ENCODE measurements around the gene HK1. TPM values are rescaled to one million over a fixed set of nuclear protein-coding genes. Genes with fewer than 3 reads are reported as not detected.

HK1 gene
- total RNA-seq, 1 donor from 2014 or later, result 61.3 TPM

DNA sequence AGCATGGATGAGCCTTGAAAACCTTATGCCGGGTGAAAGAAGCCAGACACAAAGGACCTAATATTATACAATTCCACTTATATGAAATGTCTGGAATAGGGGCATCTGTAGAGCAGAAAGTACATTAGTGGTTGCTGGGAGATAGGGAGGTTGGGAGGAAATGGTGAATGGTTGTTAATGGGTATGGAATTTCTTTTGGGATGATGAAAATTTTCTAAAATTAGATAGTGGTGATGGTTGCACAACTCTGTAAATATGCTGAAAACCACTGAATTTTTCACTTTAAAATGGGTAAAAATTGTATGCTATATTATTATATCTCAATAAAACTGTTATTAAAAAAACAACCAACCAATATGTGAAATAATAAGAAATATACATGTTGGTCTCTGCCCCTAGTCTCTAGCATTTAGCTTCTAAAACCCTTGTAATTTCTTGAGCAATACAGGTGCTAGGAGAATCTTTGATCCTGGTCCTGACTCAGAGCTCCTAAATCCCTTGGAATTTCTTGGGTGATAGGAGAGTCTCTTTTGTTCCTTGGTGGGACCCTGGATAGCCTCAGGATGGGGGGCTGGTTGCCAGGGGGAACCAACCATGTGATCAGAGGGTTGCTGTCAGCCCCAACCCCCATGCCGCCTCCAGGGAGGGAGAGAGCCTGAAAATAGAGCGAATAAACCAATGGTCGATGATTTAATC lies 74.4 kb downstream of the HK1 start:
- Mint-ChIP-seq H3K27ac (ENCODE audit: unreplicated experiment) (peak overlapping the region; percentile 46), H3K9me3 (ENCODE audit: unreplicated experiment) (no peaks in the 10 kb centered on the region), H3K27me3 (ENCODE audit: unreplicated experiment) (no peaks in the 10 kb centered on the region), H3K36me3 (ENCODE audit: unreplicated experiment) (peaks cover 7% of the 10 kb centered on the region), H3K4me3 (ENCODE audit: unreplicated experiment) (no peak overlapping the region), H3K4me1 (ENCODE audit: unreplicated experiment) (peaks cover 15% of the 10 kb centered on the region)
- TF ChIP-seq, protein P1, sequence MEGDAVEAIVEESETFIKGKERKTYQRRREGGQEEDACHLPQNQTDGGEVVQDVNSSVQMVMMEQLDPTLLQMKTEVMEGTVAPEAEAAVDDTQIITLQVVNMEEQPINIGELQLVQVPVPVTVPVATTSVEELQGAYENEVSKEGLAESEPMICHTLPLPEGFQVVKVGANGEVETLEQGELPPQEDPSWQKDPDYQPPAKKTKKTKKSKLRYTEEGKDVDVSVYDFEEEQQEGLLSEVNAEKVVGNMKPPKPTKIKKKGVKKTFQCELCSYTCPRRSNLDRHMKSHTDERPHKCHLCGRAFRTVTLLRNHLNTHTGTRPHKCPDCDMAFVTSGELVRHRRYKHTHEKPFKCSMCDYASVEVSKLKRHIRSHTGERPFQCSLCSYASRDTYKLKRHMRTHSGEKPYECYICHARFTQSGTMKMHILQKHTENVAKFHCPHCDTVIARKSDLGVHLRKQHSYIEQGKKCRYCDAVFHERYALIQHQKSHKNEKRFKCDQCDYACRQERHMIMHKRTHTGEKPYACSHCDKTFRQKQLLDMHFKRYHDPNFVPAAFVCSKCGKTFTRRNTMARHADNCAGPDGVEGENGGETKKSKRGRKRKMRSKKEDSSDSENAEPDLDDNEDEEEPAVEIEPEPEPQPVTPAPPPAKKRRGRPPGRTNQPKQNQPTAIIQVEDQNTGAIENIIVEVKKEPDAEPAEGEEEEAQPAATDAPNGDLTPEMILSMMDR (IDR thresholded peaks at IDR 0.05), result no peak
- no peak for DNase-seq (ENCODE audit: extremely low spot score, unreplicated experiment)

DNA sequence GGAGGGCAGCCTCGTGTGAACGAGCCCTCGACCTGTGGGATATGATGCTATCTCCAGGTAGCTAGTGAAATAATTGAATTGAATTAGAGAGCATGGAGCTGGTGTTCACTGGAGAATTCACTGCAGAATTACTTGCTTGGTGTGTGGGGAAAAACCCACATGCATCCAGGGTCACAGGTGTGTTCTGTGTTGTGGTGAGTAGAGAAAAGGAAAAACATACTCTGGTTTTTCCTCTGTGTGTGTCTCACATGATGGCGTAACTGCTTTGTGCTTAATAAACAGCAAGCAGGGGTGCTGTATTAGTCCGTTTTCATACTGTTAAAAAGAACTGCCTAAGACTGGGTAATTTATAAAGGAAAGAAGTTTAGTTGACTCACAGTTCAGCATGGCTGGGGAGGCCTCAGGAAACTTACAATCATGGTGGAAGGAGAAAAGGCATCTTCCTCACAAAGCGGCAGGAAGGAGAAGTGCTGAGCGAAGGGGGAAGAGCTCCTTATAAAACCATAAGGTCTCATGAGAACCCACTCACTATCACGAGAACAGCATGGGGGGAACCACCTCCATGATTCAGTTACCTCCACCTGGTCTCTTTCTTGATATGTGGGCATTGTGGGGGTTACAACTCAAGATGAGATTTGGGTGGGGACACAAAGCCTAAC lies 75.8 kb downstream of the HK1 start:
- no peak overlapping the region for H3K4me3 Mint-ChIP-seq (ENCODE audit: unreplicated experiment)
- H3K36me3 Mint-ChIP-seq (ENCODE audit: unreplicated experiment), result peaks cover 7% of the 10 kb centered on the region
- no peaks in the 10 kb centered on the region for H3K9me3 Mint-ChIP-seq (ENCODE audit: unreplicated experiment)
- H3K4me1 Mint-ChIP-seq (ENCODE audit: unreplicated experiment), result peaks cover 12% of the 10 kb centered on the region
- DNase-seq (ENCODE audit: extremely low spot score, unreplicated experiment), result no peak
- no peak overlapping the region for H3K27ac Mint-ChIP-seq (ENCODE audit: unreplicated experiment)
- TF ChIP-seq, protein P1 (IDR thresholded peaks at IDR 0.05), result no peak
- H3K27me3 Mint-ChIP-seq (ENCODE audit: unreplicated experiment), result no peaks in the 10 kb centered on the region

DNA sequence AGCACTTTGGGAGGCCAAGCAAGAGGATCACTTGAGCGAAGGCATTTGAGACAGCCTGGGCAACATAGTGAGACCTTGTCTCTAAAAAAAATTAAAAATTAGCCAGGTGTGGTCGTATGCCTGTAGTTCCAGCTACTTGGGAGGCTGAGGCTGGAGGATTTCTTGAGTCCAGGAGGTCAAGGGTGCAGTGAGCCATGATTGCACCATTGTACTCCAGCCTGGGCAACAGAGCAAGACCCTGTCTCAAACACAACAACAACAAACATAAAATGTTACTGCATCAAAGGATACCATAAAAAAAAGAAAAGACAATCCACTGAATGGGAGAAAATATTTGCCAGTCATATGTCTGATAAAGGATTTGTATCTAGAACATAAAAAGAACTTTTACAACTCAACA lies 77.9 kb downstream of the HK1 start:
- TF ChIP-seq, protein P1 (IDR thresholded peaks at IDR 0.05), result no peak
- no peak for DNase-seq (ENCODE audit: extremely low spot score, unreplicated experiment)
- peaks cover 27% of the 10 kb centered on the region for H3K4me1 Mint-ChIP-seq (ENCODE audit: unreplicated experiment)
- no peaks in the 10 kb centered on the region for H3K9me3 Mint-ChIP-seq (ENCODE audit: unreplicated experiment)
- no peak overlapping the region for H3K4me3 Mint-ChIP-seq (ENCODE audit: unreplicated experiment)
- no peak overlapping the region for H3K27ac Mint-ChIP-seq (ENCODE audit: unreplicated experiment)
- no peaks in the 10 kb centered on the region for H3K27me3 Mint-ChIP-seq (ENCODE audit: unreplicated experiment)
- peaks cover 5% of the 10 kb centered on the region for H3K36me3 Mint-ChIP-seq (ENCODE audit: unreplicated experiment)

DNA sequence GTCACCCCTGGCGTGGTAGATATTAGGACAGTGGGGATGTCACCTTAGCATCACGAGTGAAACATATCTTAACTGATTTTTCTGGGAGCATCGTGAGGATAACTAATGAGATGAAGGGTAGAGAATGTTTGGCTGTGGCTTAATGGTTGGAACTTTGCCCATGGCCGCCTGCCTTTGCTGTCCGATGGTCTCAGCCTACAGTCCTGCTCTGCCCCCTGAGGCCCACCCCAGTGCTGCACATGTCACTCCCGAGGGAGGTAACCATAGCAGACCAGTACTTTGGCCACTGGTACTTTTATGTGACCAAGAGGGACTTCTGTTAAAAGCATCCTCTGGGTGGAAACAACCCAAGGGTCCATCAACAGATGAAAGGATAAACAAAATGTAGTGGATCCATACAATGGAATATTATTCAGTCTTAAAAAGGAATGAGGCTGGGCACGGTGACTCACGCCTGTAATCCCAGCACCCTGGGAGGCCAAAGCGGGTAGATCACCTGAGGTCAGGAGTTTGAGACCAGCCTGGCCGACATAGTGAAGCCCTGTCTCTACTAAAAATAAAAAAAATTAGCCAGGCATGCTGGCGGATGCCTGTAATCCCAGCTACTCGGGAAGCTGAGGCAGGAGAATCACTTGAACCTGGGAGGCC lies 80.0 kb downstream of the HK1 start:
- peaks cover 27% of the 10 kb centered on the region for H3K4me1 Mint-ChIP-seq (ENCODE audit: unreplicated experiment)
- DNase-seq (ENCODE audit: extremely low spot score, unreplicated experiment), result no peak
- TF ChIP-seq, protein P1 (IDR thresholded peaks at IDR 0.05), result no peak
- no peaks in the 10 kb centered on the region for H3K27me3 Mint-ChIP-seq (ENCODE audit: unreplicated experiment)
- H3K27ac Mint-ChIP-seq (ENCODE audit: unreplicated experiment), result no peak overlapping the region
- no peak overlapping the region for H3K4me3 Mint-ChIP-seq (ENCODE audit: unreplicated experiment)
- H3K9me3 Mint-ChIP-seq (ENCODE audit: unreplicated experiment), result no peaks in the 10 kb centered on the region
- peaks cover 12% of the 10 kb centered on the region for H3K36me3 Mint-ChIP-seq (ENCODE audit: unreplicated experiment)

DNA sequence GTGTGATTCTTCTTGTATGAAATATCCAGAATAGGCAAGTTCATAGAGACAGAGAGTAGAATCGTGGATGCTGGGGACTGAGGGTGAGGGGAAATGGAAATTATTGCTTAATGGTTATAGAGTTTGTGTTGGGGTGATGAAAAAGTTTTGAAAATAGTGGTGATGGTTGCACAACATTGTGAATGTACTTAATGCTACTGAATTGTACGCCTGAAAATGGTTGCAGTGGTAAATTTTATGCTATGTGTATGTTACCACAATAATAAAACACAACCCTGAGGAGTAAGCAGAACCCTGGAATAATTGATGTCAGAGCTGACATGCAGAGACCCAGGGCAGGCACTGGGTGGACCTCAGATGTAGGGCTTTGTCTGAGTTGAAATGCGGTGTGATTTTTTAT lies 80.9 kb downstream of the HK1 start:
- Mint-ChIP-seq H3K27me3 (ENCODE audit: unreplicated experiment) (no peaks in the 10 kb centered on the region), H3K9me3 (ENCODE audit: unreplicated experiment) (no peaks in the 10 kb centered on the region), H3K27ac (ENCODE audit: unreplicated experiment) (no peak overlapping the region), H3K4me3 (ENCODE audit: unreplicated experiment) (no peak overlapping the region), H3K4me1 (ENCODE audit: unreplicated experiment) (peaks cover 35% of the 10 kb centered on the region), H3K36me3 (ENCODE audit: unreplicated experiment) (peaks cover 8% of the 10 kb centered on the region)
- no peak for DNase-seq (ENCODE audit: extremely low spot score, unreplicated experiment)
- TF ChIP-seq, protein P1 (IDR thresholded peaks at IDR 0.05), result no peak
